Upper lobe of left lung (tissue), 6 donors: ENCODE measurements around the gene ZNF197. TPM values are rescaled to one million over a fixed set of nuclear protein-coding genes. Genes with fewer than 3 reads are reported as not detected.

Experiments
- ATAC-seq, 2 donors: fragments of 200-7000 bp; cut with Tn5 transposase; one replicate each; pipeline ENCODE4 v1.9.1; 2022; ENCODE audit warnings: mild to moderate bottlenecking in 2 of 2, moderate library complexity in 2 of 2; ENCODE audit not compliant: low FRiP score in 2 of 2
- DNase-seq, 2 donors: peaks; one replicate each; pipeline ENCODE4 v3.0.0-alpha.2; 2019 to 2020
- H3K27ac ChIP-seq, 4 donors: fragments of 200-600 bp; sonication (generic); one replicate each; pipeline ENCODE4 v1.5.1; 2016 to 2019
- H3K27me3 ChIP-seq, 4 donors: fragments of 200-600 bp; sonication (generic); one replicate each; pipeline ENCODE4 v1.5.1; 2017 to 2019
- H3K36me3 ChIP-seq, 4 donors: fragments of 200-600 bp; sonication (generic); one replicate each; pipeline ENCODE4 v1.5.1; 2016 to 2019
- H3K4me1 ChIP-seq, 4 donors: fragments of 200-600 bp; sonication (generic); one replicate each; pipeline ENCODE4 v1.5.1; 2018 to 2019
- H3K4me3 ChIP-seq, 4 donors: fragments of 200-600 bp; sonication (generic); one replicate each; pipeline ENCODE4 v1.5.1; 2017 to 2019; ENCODE audit warnings: mild to moderate bottlenecking in 2 of 4, moderate library complexity in 1 of 4
- H3K9me3 ChIP-seq, 4 donors: fragments of 200-600 bp; sonication (generic); one replicate each; pipeline ENCODE4 v1.5.1; 2018 to 2019
- CTCF ChIP-seq, 6 experiments: fragments of 450-650 bp in 4 of 6; fragments of 200-600 bp in 2 of 6; sonication (generic) in 2 of 6; IDR thresholded peaks; one replicate each; pipeline ENCODE4 v1.5.1; 2016 to 2019; ENCODE audit warnings: antibody characterized with exemption in 6 of 6
- EP300 ChIP-seq, 4 donors: sonication (generic); formaldehyde crosslinking; IDR thresholded peaks; one replicate each; pipeline ENCODE4 v1.5.1; 2017; ENCODE audit warnings: antibody characterized with exemption in 4 of 4, control low read depth in 2 of 4
- POLR2A ChIP-seq, 4 donors: fragments of 450-650 bp; IDR thresholded peaks; one replicate each; pipeline ENCODE4 v1.5.1; 2016 to 2017; ENCODE audit warnings: antibody characterized with exemption in 4 of 4, mild to moderate bottlenecking in 2 of 4
- POLR2AphosphoS5 ChIP-seq, 2 donors: sonication (generic); formaldehyde crosslinking; IDR thresholded peaks; one replicate each; pipeline ENCODE4 v1.5.1; 2017; ENCODE audit warnings: antibody characterized with exemption in 2 of 2
- WGBS, 2 donors: methylation state at CpG; one replicate each; pipeline ENCODE4 v1.1.5; 2017 to 2018; 5-methylcytosine and 5-hydroxymethylcytosine counted together
- total RNA-seq, 6 donors: library from RNA; depleted of rRNA in 4 of 6; stranded (reverse); fragments of >200 nt in 4 of 6; gene quantifications; one replicate each; pipeline versions ENCODE4 v1.1.0 to v1.2.1, GENCODE V29; 2016 to 2021
- donor health status: DM: no; HTN: no; CAD: no; lungs with moderate emphysema.
- donor health status: DM: no; HTN: yes; CAD: no; lungs with severe emphysema.

The ZNF197 gene
- total RNA-seq, 6 donors from 2014 or later, result 10.0 to 29.3 (median 11.6) TPM

GRCh38 chr3:44632193-44632592 is 7.4 kb downstream of the ZNF197 start:
- peaks cover 15 to 85% (median 45%) of the 10 kb centered on the region in 4 donors for H3K36me3 ChIP-seq
- no peak for TF ChIP-seq CTCF (IDR thresholded peaks at IDR 0.05)
- TF ChIP-seq POLR2AphosphoS5 (IDR thresholded peaks at IDR 0.05), result no peak
- no peak for TF ChIP-seq POLR2A (IDR thresholded peaks at IDR 0.05)
- no peak for TF ChIP-seq EP300 (IDR thresholded peaks at IDR 0.05)
- DNase-seq (no peak), ATAC-seq (no peak)
- H3K4me1 ChIP-seq, result peaks cover 0 to 4% (median under 1%) of the 10 kb centered on the region in 4 donors
- no peak overlapping the region for H3K4me3 ChIP-seq
- H3K9me3 ChIP-seq, result peaks cover 3 to 12% (median 6%) of the 10 kb centered on the region in 4 donors
- H3K27ac ChIP-seq, result no peak overlapping the region
- no peaks in the 10 kb centered on the region for H3K27me3 ChIP-seq
- 94 to 98% methylated on average over 3 of the region's 3 CpGs for WGBS, 2 donors

- no peak for DNase-seq
- no peak for ATAC-seq
- Histone ChIP-seq H3K4me1 (no peaks in the 10 kb centered on the region), H3K27me3 (no peaks in the 10 kb centered on the region), H3K36me3 (peaks cover 29 to 65% (median 45%) of the 10 kb centered on the region in 4 donors), H3K27ac (no peak overlapping the region), H3K9me3 (peaks cover 38 to 66% (median 59%) of the 10 kb centered on the region in 4 donors), H3K4me3 (no peak overlapping the region)
- WGBS, 2 donors, result 96 to 98% methylated on average over 4 of the region's 4 CpGs
- TF ChIP-seq POLR2AphosphoS5 (IDR thresholded peaks at IDR 0.05), result no peak
- TF ChIP-seq CTCF (IDR thresholded peaks at IDR 0.05), result no peak
- no peak for TF ChIP-seq POLR2A (IDR thresholded peaks at IDR 0.05)
- no peak for TF ChIP-seq EP300 (IDR thresholded peaks at IDR 0.05)
Observed at GRCh38 chr3:44642337-44642736, 17.5 kb downstream of the ZNF197 start.

GRCh38 chr3:44643024-44643423 is 18.2 kb downstream of the ZNF197 start:
- 95% methylated on average over 4 of the region's 4 CpGs for WGBS, 2 donors
- Histone ChIP-seq H3K9me3 (peaks cover 37 to 66% (median 57%) of the 10 kb centered on the region in 4 donors), H3K27me3 (no peaks in the 10 kb centered on the region), H3K4me1 (peaks cover 0 to 2% (median under 1%) of the 10 kb centered on the region in 4 donors), H3K27ac (no peak overlapping the region), H3K4me3 (no peak overlapping the region), H3K36me3 (peaks cover 29 to 58% (median 43%) of the 10 kb centered on the region in 4 donors)
- no peak for TF ChIP-seq POLR2A (IDR thresholded peaks at IDR 0.05)
- TF ChIP-seq CTCF (IDR thresholded peaks at IDR 0.05), result no peak
- no peak for TF ChIP-seq POLR2AphosphoS5 (IDR thresholded peaks at IDR 0.05)
- no peak for TF ChIP-seq EP300 (IDR thresholded peaks at IDR 0.05)
- ATAC-seq, result no peak
- DNase-seq, result no peak

GRCh38 chr3:44647771-44648170 is 22.9 kb downstream of the ZNF197 start:
- 64 to 71% methylated on average over 1 of the region's 1 CpG for WGBS, 2 donors
- ATAC-seq (no peak), DNase-seq (no peak)
- Histone ChIP-seq H3K27ac (no peak overlapping the region), H3K4me1 (peaks cover 5 to 17% (median 12%) of the 10 kb centered on the region in 4 donors), H3K27me3 (no peaks in the 10 kb centered on the region), H3K4me3 (no peak overlapping the region), H3K36me3 (peaks cover 16 to 32% (median 22%) of the 10 kb centered on the region in 4 donors), H3K9me3 (peaks cover 16 to 26% (median 22%) of the 10 kb centered on the region in 4 donors)
- no peak for TF ChIP-seq POLR2A (IDR thresholded peaks at IDR 0.05)
- no peak for TF ChIP-seq EP300 (IDR thresholded peaks at IDR 0.05)
- TF ChIP-seq CTCF (IDR thresholded peaks at IDR 0.05), result no peak
- TF ChIP-seq POLR2AphosphoS5 (IDR thresholded peaks at IDR 0.05), result no peak
